Neural cell (in vitro differentiated cells): ENCODE measurements around the gene PHACTR1. TPM values are rescaled to one million over a fixed set of nuclear protein-coding genes. Genes with fewer than 3 reads are reported as not detected.

Experiments
- H2AFZ ChIP-seq: fragments of 200-600, 300-800 bp; sonication (generic), shearing (Covaris generic); 2 replicates; pipeline ENCODE4 v1.6.0; 2014; ENCODE audit warnings: low read depth, mild to moderate bottlenecking, antibody characterized with exemption, low read length, moderate library complexity
- H3F3A ChIP-seq: fragments of 200-600 bp; shearing (Covaris generic); 2 replicates; pipeline ENCODE4 v1.6.1; 2016; ENCODE audit warnings: mild to moderate bottlenecking, moderate library complexity, mixed read lengths, antibody characterized with exemption, low read length; ENCODE audit not compliant: insufficient read depth, poor library complexity, severe bottlenecking
- H3K27ac ChIP-seq: fragments of 200-600, 300-800 bp; sonication (generic), shearing (Covaris generic); 2 replicates; pipeline ENCODE4 v1.5.1; 2014; ENCODE audit warnings: mild to moderate bottlenecking, low read length, moderate library complexity
- H3K27me3 ChIP-seq: fragments of 300-800, 200-600 bp; sonication (generic), shearing (Covaris generic); 2 replicates; pipeline ENCODE4 v1.6.0; 2014; ENCODE audit warnings: mild to moderate bottlenecking, low read depth, low read length, moderate library complexity; ENCODE audit not compliant: insufficient read depth
- H3K36me3 ChIP-seq: fragments of 300-800, 200-600 bp; sonication (generic), shearing (Covaris generic); 2 replicates; pipeline ENCODE4 v1.5.1; 2014; ENCODE audit warnings: mild to moderate bottlenecking, antibody characterized with exemption, low read length, moderate library complexity; ENCODE audit not compliant: insufficient read depth
- H3K4me2 ChIP-seq: fragments of 300-800, 200-600 bp; sonication (generic), shearing (Covaris generic); 2 replicates; pipeline ENCODE4 v1.6.0; 2014; ENCODE audit warnings: mild to moderate bottlenecking, low read length
- H3K4me3 ChIP-seq: fragments of 300-800, 200-600 bp; sonication (generic), shearing (Covaris generic); 2 replicates; pipeline ENCODE4 v1.5.1; 2014; ENCODE audit warnings: mild to moderate bottlenecking, low read length, moderate library complexity
- H3K79me2 ChIP-seq: fragments of 200-600 bp; shearing (Covaris generic); replicated peaks from 2 replicates; pipeline ENCODE4 v1.6.0; 2014; ENCODE audit warnings: mild to moderate bottlenecking, low read length, moderate library complexity; ENCODE audit not compliant: insufficient read depth
- H3K9ac ChIP-seq: fragments of 300-800, 200-600 bp; sonication (generic), shearing (Covaris generic); 2 replicates; pipeline ENCODE4 v1.6.1; 2016; ENCODE audit warnings: mild to moderate bottlenecking, low read length, mixed read lengths
- H3K9me2 ChIP-seq: fragments of 200-600 bp; shearing (Covaris generic); 2 replicates; pipeline ENCODE4 v1.6.1; 2016; ENCODE audit warnings: mild to moderate bottlenecking, low read length, mixed read lengths; ENCODE audit not compliant: insufficient read depth
- H3K9me3 ChIP-seq: fragments of 200-600, 300-800 bp; sonication (generic), shearing (Covaris generic); 2 replicates; pipeline ENCODE4 v1.6.1; 2016; ENCODE audit warnings: mild to moderate bottlenecking, mixed run types, low read length, moderate library complexity, mixed read lengths
- H4K20me1 ChIP-seq: fragments of 200-600 bp; shearing (Covaris generic); 2 replicates; pipeline ENCODE4 v1.6.1; 2016; ENCODE audit warnings: mild to moderate bottlenecking, mixed run types; ENCODE audit not compliant: insufficient read depth
- CTCF ChIP-seq: fragments of 450-650 bp; IDR thresholded peaks from 2 replicates; pipeline ENCODE4 v1.5.1; 2014; ENCODE audit warnings: antibody characterized with exemption, mild to moderate bottlenecking, moderate library complexity; ENCODE audit not compliant: poor library complexity, severe bottlenecking
- EP300 ChIP-seq: fragments of 450-650 bp; conservative IDR thresholded peaks from 2 replicates; pipeline ENCODE4 v1.6.1; 2014; ENCODE audit warnings: antibody characterized with exemption, mild to moderate bottlenecking, moderate library complexity; ENCODE audit not compliant: poor library complexity, severe bottlenecking
- EZH2 ChIP-seq: fragments of 200-600, 300-800 bp; shearing (Covaris generic), sonication (generic); IDR thresholded peaks from 2 replicates; pipeline ENCODE4 v1.6.1; 2014; ENCODE audit warnings: antibody characterized with exemption, low read length, borderline replicate concordance, mild to moderate bottlenecking; ENCODE audit not compliant: insufficient read depth, poor library complexity, severe bottlenecking
- MXI1 ChIP-seq: fragments of 450-650 bp; conservative IDR thresholded peaks from 2 replicates; pipeline ENCODE4 v1.6.1; 2014; ENCODE audit warnings: antibody characterized with exemption, mild to moderate bottlenecking; ENCODE audit not compliant: poor library complexity, severe bottlenecking
- POLR2AphosphoS5 ChIP-seq: IDR thresholded peaks from 2 replicates; pipeline ENCODE4 v1.6.1; 2012
- RAD21 ChIP-seq: fragments of 450-650 bp; conservative IDR thresholded peaks from 2 replicates; pipeline ENCODE4 v1.6.1; 2014; ENCODE audit warnings: antibody characterized with exemption, mild to moderate bottlenecking, moderate library complexity
- REST ChIP-seq: IDR thresholded peaks from 2 replicates; pipeline ENCODE4 v1.6.1; 2012; ENCODE audit warnings: borderline replicate concordance
- SMC3 ChIP-seq: fragments of 450-650 bp; conservative IDR thresholded peaks from 2 replicates; pipeline ENCODE4 v1.6.1; 2014; ENCODE audit warnings: antibody characterized with exemption, mild to moderate bottlenecking, moderate library complexity; ENCODE audit not compliant: poor library complexity
- TAF1 ChIP-seq: IDR thresholded peaks from 2 replicates; pipeline ENCODE4 v1.6.1; 2012; ENCODE audit warnings: low read depth
- polyA plus RNA-seq: library from polyadenylated mRNA; depleted of rRNA; stranded (reverse); fragments of >200 nt; gene quantifications from 2 replicates; pipeline ENCODE4 v1.2.3, GENCODE V29; 2014

The PHACTR1 gene
- polyA plus RNA-seq, 1 donor from 2014 or later = 7.8 TPM

- H3K27me3 ChIP-seq = no peaks in the 10 kb centered on the region
- H3K79me2 ChIP-seq = no peaks in the 10 kb centered on the region
- no peaks in the 10 kb centered on the region for H4K20me1 ChIP-seq
- H2AFZ ChIP-seq = no peak overlapping the region
- no peaks in the 10 kb centered on the region for H3F3A ChIP-seq
- H3K27ac ChIP-seq = no peak overlapping the region
- H3K9me3 ChIP-seq = no peaks in the 10 kb centered on the region
- H3K9me2 ChIP-seq = no peaks in the 10 kb centered on the region
- H3K4me2 ChIP-seq = no peak overlapping the region
- no peak overlapping the region for H3K9ac ChIP-seq
- no peak overlapping the region for H3K4me3 ChIP-seq
- TF ChIP-seq EP300 (no peak), TAF1 (no peak), REST (no peak), SMC3 (no peak), MXI1 (no peak), POLR2AphosphoS5 (no peak), RAD21 (no peak), EZH2 (no peak), CTCF (no peak)
- no peaks in the 10 kb centered on the region for H3K36me3 ChIP-seq
These were observed 166.3 kb downstream of the PHACTR1 start for GRCh38 chr6:12882761-12883290.

- Histone ChIP-seq H3K9ac (no peak overlapping the region), H3K36me3 (no peaks in the 10 kb centered on the region), H3K9me2 (no peaks in the 10 kb centered on the region), H3K27me3 (no peaks in the 10 kb centered on the region), H3K4me3 (no peak overlapping the region), H3F3A (no peaks in the 10 kb centered on the region), H4K20me1 (no peaks in the 10 kb centered on the region), H3K4me2 (no peak overlapping the region), H3K79me2 (no peaks in the 10 kb centered on the region), H3K27ac (no peak overlapping the region), H2AFZ (no peak overlapping the region), H3K9me3 (no peaks in the 10 kb centered on the region)
- TF ChIP-seq SMC3 (no peak), EP300 (no peak), EZH2 (no peak), TAF1 (no peak), CTCF (no peak), REST (no peak), RAD21 (no peak), POLR2AphosphoS5 (no peak)
These were observed 168.4 kb downstream of the PHACTR1 start for GRCh38 chr6:12884983-12885382.
